ENCODE measurements around the gene ARL14.

The ARL14 gene

DNA sequence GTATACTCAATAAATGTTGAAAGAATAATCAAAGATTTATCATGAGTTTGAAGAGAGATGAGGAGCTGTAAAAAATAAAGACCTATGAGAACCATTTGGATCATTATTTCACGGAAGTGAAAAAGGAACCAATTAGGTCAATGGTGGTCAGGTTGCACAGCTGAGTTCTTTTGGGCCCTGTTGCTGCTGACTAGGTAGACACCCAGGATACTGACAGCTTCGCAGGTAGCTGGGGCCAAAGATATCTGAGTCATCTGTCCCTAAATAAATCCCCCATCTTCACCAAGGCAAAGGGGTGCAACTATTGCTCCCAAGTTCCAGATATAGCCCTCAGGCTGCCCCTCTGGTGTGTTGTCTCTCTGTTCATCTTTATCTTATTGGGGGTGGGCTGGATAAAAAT lies 5.0 kb upstream of the ARL14 start:
- no peaks in the 10 kb centered on the region for H3K27me3 ChIP-seq
- no peak for TF ChIP-seq Cebpa-rat (IDR thresholded peaks at IDR 0.05)
- H3K4me1 ChIP-seq = peaks cover 0 to 5% (median 0%) of the 10 kb centered on the region in 10 experiments; a peak in 1 of 20 replicates
- no peaks in the 10 kb centered on the region for H3K9me3 ChIP-seq (replicated peaks in 1 of 11)
- no peaks in the 10 kb centered on the region for H4K20me1 ChIP-seq
- H3K4me3 ChIP-seq = no peak overlapping the region
- no peak overlapping the region for H3K27ac ChIP-seq
- no peak overlapping the region for H3K4me2 ChIP-seq
- no peaks in the 10 kb centered on the region for H3K36me3 ChIP-seq
- H3K9ac ChIP-seq = no peak overlapping the region

DNA sequence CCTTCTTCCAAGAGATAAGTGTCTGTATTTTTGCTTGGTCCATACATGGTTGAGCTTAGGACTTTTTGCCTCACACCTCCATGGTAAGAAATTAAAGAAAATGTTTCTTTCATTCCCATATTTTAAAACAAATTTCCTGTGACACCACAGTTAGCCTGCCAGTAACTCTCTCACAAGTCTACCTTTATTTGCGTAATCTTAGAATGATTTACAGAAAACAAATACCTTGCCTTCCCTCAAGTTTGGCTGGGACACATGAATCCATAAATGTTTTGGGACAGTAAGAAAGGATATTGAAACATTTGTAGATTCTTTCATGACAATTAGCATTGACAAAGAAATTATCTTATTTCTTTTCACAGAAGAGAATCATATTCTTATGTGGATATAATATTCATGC lies 3.8 kb upstream of the ARL14 start:
- H3K36me3 ChIP-seq = no peaks in the 10 kb centered on the region
- H3K27me3 ChIP-seq = no peaks in the 10 kb centered on the region
- H3K4me1 ChIP-seq = no peaks in the 10 kb centered on the region
- TF ChIP-seq Cebpa-rat (IDR thresholded peaks at IDR 0.05) = no peak
- H3K9ac ChIP-seq = no peak overlapping the region
- no peak overlapping the region for H3K4me2 ChIP-seq
- H3K9me3 ChIP-seq (replicated peaks in 1 of 11) = no peaks in the 10 kb centered on the region
- no peaks in the 10 kb centered on the region for H4K20me1 ChIP-seq
- H3K4me3 ChIP-seq = no peak overlapping the region
- H3K27ac ChIP-seq = no peak overlapping the region

DNA sequence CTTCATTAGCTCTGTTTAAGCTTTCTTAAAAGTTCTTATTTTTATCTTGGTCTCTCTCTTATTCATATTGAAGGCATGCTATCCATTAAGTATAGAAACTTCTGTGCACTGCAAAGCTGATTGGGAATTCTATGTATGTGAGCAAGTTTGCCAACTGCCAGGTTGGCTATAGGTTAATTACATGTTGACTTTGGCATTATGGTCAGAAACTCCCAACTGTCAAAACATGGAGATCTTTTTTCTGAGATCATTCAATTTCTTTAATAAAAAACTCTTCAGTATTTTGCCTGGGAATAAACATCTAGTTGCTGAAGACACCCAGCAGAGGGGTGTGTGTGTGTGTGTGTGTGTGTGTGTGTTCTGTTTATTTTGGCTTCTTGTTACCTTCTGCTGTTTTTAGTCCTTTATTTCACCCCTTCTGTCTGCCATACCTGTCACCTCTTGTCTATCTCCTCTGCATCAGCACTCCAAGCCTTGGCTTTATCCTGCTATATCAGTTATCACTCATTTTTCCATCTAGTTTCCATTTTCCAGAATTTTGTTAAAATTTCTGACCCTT lies 1.3 kb upstream of the ARL14 start:
- no peak overlapping the region for H3K4me2 ChIP-seq
- H3K36me3 ChIP-seq = no peaks in the 10 kb centered on the region
- H3K27ac ChIP-seq = no peak overlapping the region
- no peak overlapping the region for H3K4me3 ChIP-seq
- H3K9me3 ChIP-seq (replicated peaks in 1 of 11) = no peaks in the 10 kb centered on the region
- H3K27me3 ChIP-seq = no peaks in the 10 kb centered on the region
- TF ChIP-seq Cebpa-rat (IDR thresholded peaks at IDR 0.05) = no peak
- no peaks in the 10 kb centered on the region for H3K4me1 ChIP-seq
- H4K20me1 ChIP-seq = no peaks in the 10 kb centered on the region
- no peak overlapping the region for H3K9ac ChIP-seq

DNA sequence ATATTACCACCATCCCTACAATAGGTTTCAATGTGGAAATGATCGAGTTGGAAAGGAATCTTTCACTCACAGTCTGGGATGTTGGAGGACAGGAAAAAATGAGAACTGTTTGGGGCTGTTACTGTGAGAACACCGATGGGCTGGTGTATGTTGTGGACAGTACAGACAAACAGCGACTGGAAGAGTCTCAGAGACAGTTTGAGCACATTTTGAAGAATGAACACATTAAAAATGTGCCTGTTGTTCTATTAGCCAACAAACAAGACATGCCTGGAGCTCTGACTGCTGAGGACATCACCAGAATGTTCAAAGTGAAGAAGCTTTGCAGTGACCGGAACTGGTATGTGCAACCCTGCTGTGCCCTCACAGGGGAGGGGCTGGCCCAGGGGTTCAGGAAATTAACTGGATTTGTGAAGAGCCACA lies 510 bp downstream of the ARL14 start:
- no peak overlapping the region for H3K4me2 ChIP-seq
- H3K27me3 ChIP-seq = no peaks in the 10 kb centered on the region
- no peaks in the 10 kb centered on the region for H3K36me3 ChIP-seq
- no peaks in the 10 kb centered on the region for H4K20me1 ChIP-seq
- no peaks in the 10 kb centered on the region for H3K9me3 ChIP-seq (replicated peaks in 1 of 11)
- H3K27ac ChIP-seq = no peak overlapping the region
- no peaks in the 10 kb centered on the region for H3K4me1 ChIP-seq
- no peak overlapping the region for H3K4me3 ChIP-seq
- no peak overlapping the region for H3K9ac ChIP-seq
- TF ChIP-seq Cebpa-rat (IDR thresholded peaks at IDR 0.05) = no peak

DNA sequence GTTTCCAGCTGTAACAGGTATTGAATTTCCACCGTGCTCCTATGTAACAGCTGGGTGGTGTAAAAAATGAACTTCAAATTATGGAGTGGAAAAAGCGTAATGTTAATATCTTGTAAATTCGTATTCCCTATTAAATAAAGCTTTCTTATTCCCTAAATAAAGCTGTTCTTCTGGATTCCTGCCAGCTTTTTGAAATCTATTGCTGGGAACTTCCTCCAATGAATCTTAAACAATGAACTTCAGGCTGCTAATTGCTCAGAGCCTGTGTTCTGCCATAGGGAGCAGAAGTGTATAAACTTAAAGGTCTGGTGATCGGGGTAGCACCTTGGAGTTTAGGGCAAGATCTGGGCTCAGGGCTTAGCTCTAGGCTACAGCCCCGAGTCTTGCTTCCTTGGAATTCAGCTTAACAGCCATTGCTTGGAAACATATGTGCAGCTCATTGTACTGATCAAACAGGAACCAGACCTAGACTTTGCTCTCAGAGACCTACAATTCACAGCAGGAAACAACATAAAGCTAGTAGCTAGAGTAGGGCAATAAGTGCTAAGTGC lies 1.4 kb downstream of the ARL14 start:
- TF ChIP-seq Cebpa-rat (IDR thresholded peaks at IDR 0.05) = no peak
- Histone ChIP-seq H3K27ac (no peak overlapping the region), H3K4me2 (no peak overlapping the region), H3K4me1 (no peaks in the 10 kb centered on the region), H3K4me3 (no peak overlapping the region), H3K27me3 (no peaks in the 10 kb centered on the region), H3K9me3 (replicated peaks in 1 of 11) (no peaks in the 10 kb centered on the region), H3K36me3 (no peaks in the 10 kb centered on the region), H3K9ac (no peak overlapping the region), H4K20me1 (no peaks in the 10 kb centered on the region)

DNA sequence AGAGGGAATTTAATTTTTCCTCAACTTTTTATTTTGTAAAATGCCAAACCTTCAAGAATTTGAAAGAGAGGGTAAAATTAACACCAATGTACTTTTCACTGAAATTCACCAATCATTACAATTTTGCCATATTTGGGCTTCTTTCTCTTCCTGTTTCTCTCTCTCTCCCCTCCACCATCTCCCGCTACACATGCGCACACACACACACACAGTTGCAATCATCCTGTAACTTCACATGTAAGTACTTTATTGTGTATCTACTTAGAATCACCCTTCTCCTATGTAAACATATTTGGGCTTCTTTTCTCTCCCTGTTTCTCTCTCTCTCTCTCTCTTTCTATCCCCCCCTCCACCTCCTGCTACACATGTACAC lies 7.4 kb downstream of the ARL14 start:
- Histone ChIP-seq H3K4me3 (no peak overlapping the region), H3K27me3 (no peaks in the 10 kb centered on the region), H3K27ac (no peak overlapping the region), H3K4me1 (peaks cover 0 to 7% (median 0%) of the 10 kb centered on the region in 10 experiments; a peak in 3 of 20 replicates), H3K4me2 (no peak overlapping the region), H3K36me3 (no peaks in the 10 kb centered on the region), H3K9ac (no peak overlapping the region), H3K9me3 (replicated peaks in 1 of 11) (no peaks in the 10 kb centered on the region), H4K20me1 (no peaks in the 10 kb centered on the region)
- no peak for TF ChIP-seq Cebpa-rat (IDR thresholded peaks at IDR 0.05)

GRCh38 chr3:160685144-160685766 lies 8.3 kb downstream of the ARL14 start:
- peaks cover 0 to 7% (median 0%) of the 10 kb centered on the region in 10 experiments; a peak in 3 of 20 replicates for H3K4me1 ChIP-seq
- 0 out of 22 replicates have a peak overlapping the region, but pooled peaks of 1 of the 11 experiments have one; percentile 3 for H3K4me2 ChIP-seq
- no peak overlapping the region for H3K4me3 ChIP-seq
- H3K27me3 ChIP-seq = no peaks in the 10 kb centered on the region
- no peaks in the 10 kb centered on the region for H4K20me1 ChIP-seq
- no peaks in the 10 kb centered on the region for H3K36me3 ChIP-seq
- no peak overlapping the region for H3K9ac ChIP-seq
- H3K9me3 ChIP-seq (replicated peaks in 1 of 11) = no peaks in the 10 kb centered on the region
- no peak for TF ChIP-seq Cebpa-rat (IDR thresholded peaks at IDR 0.05)
- H3K27ac ChIP-seq = no peak overlapping the region

DNA sequence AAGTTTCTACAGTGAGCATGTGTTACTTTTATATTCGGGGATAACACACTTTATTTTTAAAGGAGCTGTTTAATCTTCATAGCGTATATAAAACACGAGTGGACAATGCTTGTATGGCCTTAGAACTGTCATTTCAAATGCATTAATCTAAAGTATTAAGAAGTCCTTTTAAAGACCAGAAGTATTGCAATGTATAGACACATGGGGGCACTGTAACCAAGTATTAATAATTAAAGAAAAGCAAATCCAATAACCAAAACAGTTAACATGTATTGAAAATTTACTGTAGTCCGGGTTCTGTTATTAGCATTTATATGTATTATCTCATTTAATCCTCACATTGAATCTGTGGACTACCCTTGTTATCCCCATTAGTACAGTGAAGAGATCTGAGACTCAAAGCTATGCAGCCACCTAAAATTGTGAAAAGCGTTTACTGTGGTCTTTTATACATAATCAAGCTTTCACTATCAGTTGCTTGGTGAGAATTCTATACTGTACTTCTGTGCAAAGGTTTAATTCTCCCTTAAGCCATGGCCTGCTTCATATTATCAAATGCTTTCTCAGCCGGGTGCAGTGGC lies 10.1 kb downstream of the ARL14 start:
- no peak overlapping the region for H3K4me2 ChIP-seq
- H3K36me3 ChIP-seq = no peaks in the 10 kb centered on the region
- no peak overlapping the region for H3K27ac ChIP-seq
- H3K27me3 ChIP-seq = no peaks in the 10 kb centered on the region
- H4K20me1 ChIP-seq = no peaks in the 10 kb centered on the region
- H3K4me3 ChIP-seq = no peak overlapping the region
- TF ChIP-seq Cebpa-rat (IDR thresholded peaks at IDR 0.05) = no peak
- peaks cover 0 to 7% (median 0%) of the 10 kb centered on the region in 10 experiments; a peak in 3 of 20 replicates for H3K4me1 ChIP-seq
- no peak overlapping the region for H3K9ac ChIP-seq
- no peaks in the 10 kb centered on the region for H3K9me3 ChIP-seq (replicated peaks in 1 of 11)

GRCh38 chr3:160691151-160691550 lies 14.2 kb downstream of the ARL14 start:
- no peaks in the 10 kb centered on the region for H3K9me3 ChIP-seq (replicated peaks in 1 of 11)
- TF ChIP-seq Cebpa-rat (IDR thresholded peaks at IDR 0.05) = no peak
- H3K4me2 ChIP-seq = no peak overlapping the region

DNA sequence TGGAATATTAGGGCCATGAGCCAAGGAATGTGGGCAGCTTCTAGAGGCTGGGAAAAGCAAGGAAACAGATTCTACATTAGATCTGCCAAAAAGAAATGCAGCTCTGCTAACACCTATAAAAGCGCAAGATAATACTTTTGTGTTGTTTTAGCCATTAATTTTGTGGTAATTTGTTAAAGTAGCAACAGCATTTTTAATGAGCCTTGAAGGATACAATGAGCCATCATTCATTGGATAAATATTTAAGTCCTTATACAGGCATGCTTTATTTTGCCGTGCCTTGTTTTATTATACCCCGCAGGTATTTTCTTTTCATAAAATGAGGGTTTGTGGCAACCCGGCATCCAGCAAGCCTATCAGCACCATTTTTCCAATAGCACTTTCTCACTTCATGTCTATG lies 15.0 kb downstream of the ARL14 start:
- no peak overlapping the region for H3K27ac ChIP-seq
- no peak for TF ChIP-seq Cebpa-rat (IDR thresholded peaks at IDR 0.05)
- no peak overlapping the region for H3K9ac ChIP-seq
- no peaks in the 10 kb centered on the region for H3K27me3 ChIP-seq
- no peaks in the 10 kb centered on the region for H3K4me1 ChIP-seq
- H3K36me3 ChIP-seq = no peaks in the 10 kb centered on the region
- H4K20me1 ChIP-seq = no peaks in the 10 kb centered on the region
- no peak overlapping the region for H3K4me2 ChIP-seq
- H3K9me3 ChIP-seq (replicated peaks in 1 of 11) = no peaks in the 10 kb centered on the region
- H3K4me3 ChIP-seq = no peak overlapping the region

More at GRCh38 chr3:160691151-160691550, 14.2 kb downstream of the ARL14 start:
- Histone ChIP-seq H3K4me1 (no peaks in the 10 kb centered on the region), H3K27ac (no peak overlapping the region), H3K36me3 (no peaks in the 10 kb centered on the region), H3K4me3 (no peak overlapping the region), H3K27me3 (no peaks in the 10 kb centered on the region), H4K20me1 (no peaks in the 10 kb centered on the region), H3K9ac (no peak overlapping the region)
